Fibroblast of upper back skin (primary cell): ENCODE results near the gene RCL1.
A peak's percentile ranks its signal among the peaks of the same experiment; 100 is the strongest.
"Not testable (repeated sequence)": the region's sequence is repeated elsewhere in the genome, so short reads cannot be mapped to it uniquely, and the experiment has no call there.

Experiments
- DNase-seq: peaks from one replicate; pipeline ENCODE4 v3.0.0-alpha.2; 2013

Gene RCL1

GRCh38 chr9:4784403-4784802 lies 8.3 kb upstream of the RCL1 start:
- no peak for DNase-seq

- DNase-seq, result no peak
These were observed 6.1 kb upstream of the RCL1 start for GRCh38 chr9:4786599-4786998.

- DNase-seq, result no peak
These were observed 4.9 kb upstream of the RCL1 start for GRCh38 chr9:4787876-4788275.

GRCh38 chr9:4788703-4789102 lies 4.0 kb upstream of the RCL1 start:
- no peak for DNase-seq

GRCh38 chr9:4792054-4792571 lies 631 bp upstream of the RCL1 start:
- DNase-seq, result no peak

GRCh38 chr9:4793459-4794395 lies 983 bp downstream of the RCL1 start:
- DNase-seq, result no peak

GRCh38 chr9:4794691-4795090 lies 1.9 kb downstream of the RCL1 start:
- no peak for DNase-seq

GRCh38 chr9:4795108-4795507 lies 2.4 kb downstream of the RCL1 start:
- DNase-seq, result not testable (repeated sequence)

- DNase-seq, result no peak
These were observed 3.8 kb downstream of the RCL1 start for GRCh38 chr9:4796530-4796929.

- peak; percentile 31 for DNase-seq
These were observed 4.5 kb downstream of the RCL1 start for GRCh38 chr9:4796988-4797853.

- no peak for DNase-seq
These were observed 5.1 kb downstream of the RCL1 start for GRCh38 chr9:4797854-4798150.

- DNase-seq, result no peak
These were observed 5.7 kb downstream of the RCL1 start for GRCh38 chr9:4798281-4799032.

GRCh38 chr9:4799033-4799430 lies 6.3 kb downstream of the RCL1 start:
- no peak for DNase-seq

- no peak for DNase-seq
These were observed 7.0 kb downstream of the RCL1 start for GRCh38 chr9:4799775-4800174.

- no peak for DNase-seq
These were observed 8.4 kb downstream of the RCL1 start for GRCh38 chr9:4801156-4801555.

- DNase-seq, result no peak
These were observed 11.2 kb downstream of the RCL1 start for GRCh38 chr9:4803670-4804530.

GRCh38 chr9:4804531-4805016 lies 11.8 kb downstream of the RCL1 start:
- no peak for DNase-seq

GRCh38 chr9:4805191-4805918 lies 12.6 kb downstream of the RCL1 start:
- no peak for DNase-seq

GRCh38 chr9:4810565-4810964 lies 17.8 kb downstream of the RCL1 start:
- no peak for DNase-seq

GRCh38 chr9:4811824-4812223 lies 19.1 kb downstream of the RCL1 start:
- DNase-seq, result no peak

- no peak for DNase-seq
These were observed 20.1 kb downstream of the RCL1 start for GRCh38 chr9:4812858-4813257.
